Tibial nerve (tissue), 4 donors: ENCODE results near the gene CHRNA9. TPM values are rescaled to one million over a fixed set of nuclear protein-coding genes. Genes with fewer than 3 reads are reported as not detected.

ENCODE experiments used
- DNase-seq, 2 donors: peaks; one replicate each; pipeline ENCODE4 v3.0.0-alpha.2; 2019; ENCODE audit warnings: low spot score in 2 of 2
- H3K27ac ChIP-seq, 4 donors: fragments of 200-600 bp; sonication (generic) in 3 of 4; one replicate each; pipeline ENCODE4 v1.5.1; 2017 to 2019; ENCODE audit warnings: mild to moderate bottlenecking in 1 of 4
- H3K27me3 ChIP-seq, 2 donors: fragments of 200-600 bp; sonication (generic) in 1 of 2; one replicate each; pipeline versions ENCODE4 v1.5.1 to v1.6.0; 2017 to 2019
- H3K36me3 ChIP-seq, 3 donors: fragments of 200-600 bp; sonication (generic); one replicate each; pipeline ENCODE4 v1.5.1; 2018 to 2019
- H3K4me1 ChIP-seq, 4 donors: fragments of 200-600 bp; sonication (generic) in 3 of 4; one replicate each; pipeline ENCODE4 v1.5.1; 2017 to 2019
- H3K4me3 ChIP-seq, 4 donors: fragments of 200-600 bp; sonication (generic) in 3 of 4; one replicate each; pipeline ENCODE4 v1.5.1; 2017 to 2019; ENCODE audit warnings: mild to moderate bottlenecking in 1 of 4, moderate library complexity in 1 of 4
- H3K9me3 ChIP-seq, 4 donors: fragments of 200-600 bp; sonication (generic) in 3 of 4; one replicate each; pipeline ENCODE4 v1.5.1; 2017 to 2019
- CTCF ChIP-seq, 5 experiments: fragments of 200-600 bp in 3 of 5; fragments of 450-650 bp in 2 of 5; sonication (generic) in 3 of 5; IDR thresholded peaks; one replicate each; pipeline ENCODE4 v1.5.1; 2016 to 2019; ENCODE audit warnings: antibody characterized with exemption in 5 of 5, mild to moderate bottlenecking in 3 of 5, moderate library complexity in 2 of 5
- EP300 ChIP-seq, 2 donors: sonication (generic); formaldehyde crosslinking; IDR thresholded peaks; one replicate each; pipeline ENCODE4 v1.6.1; 2017; ENCODE audit warnings: antibody characterized with exemption in 2 of 2, mild to moderate bottlenecking in 1 of 2
- POLR2A ChIP-seq, 2 donors: fragments of 450-650 bp; IDR thresholded peaks; one replicate each; pipeline ENCODE4 v1.6.1; 2017; ENCODE audit warnings: antibody characterized with exemption in 2 of 2, mild to moderate bottlenecking in 2 of 2, moderate library complexity in 2 of 2
- WGBS, 2 donors: methylation state at CpG; one replicate each; pipeline ENCODE4 v1.1.5; 2018; 5-methylcytosine and 5-hydroxymethylcytosine counted together
- total RNA-seq, 4 donors: library from RNA; depleted of rRNA; stranded (reverse); fragments of >200 nt; gene quantifications; one replicate each; pipeline ENCODE4 v1.1.0, GENCODE V29; 2016

CHRNA9 gene
- total RNA-seq, 4 donors from 2014 or later, result not detected

GRCh38 chr4:40327340-40327739 lies 7.8 kb upstream of the CHRNA9 start:
- no peaks in the 10 kb centered on the region for H3K4me1 ChIP-seq
- no peaks in the 10 kb centered on the region for H3K9me3 ChIP-seq
- no peak for DNase-seq
- WGBS, 2 donors, result 50 to 60% methylated on average over 4 of the region's 4 CpGs
- no peak for TF ChIP-seq EP300 (IDR thresholded peaks at IDR 0.05)
- no peak for TF ChIP-seq POLR2A (IDR thresholded peaks at IDR 0.05)
- no peak for TF ChIP-seq CTCF (IDR thresholded peaks at IDR 0.05)
- H3K27ac ChIP-seq, result no peak overlapping the region
- H3K27me3 ChIP-seq, result no peaks in the 10 kb centered on the region
- H3K4me3 ChIP-seq, result no peak overlapping the region
- no peaks in the 10 kb centered on the region for H3K36me3 ChIP-seq

DNA sequence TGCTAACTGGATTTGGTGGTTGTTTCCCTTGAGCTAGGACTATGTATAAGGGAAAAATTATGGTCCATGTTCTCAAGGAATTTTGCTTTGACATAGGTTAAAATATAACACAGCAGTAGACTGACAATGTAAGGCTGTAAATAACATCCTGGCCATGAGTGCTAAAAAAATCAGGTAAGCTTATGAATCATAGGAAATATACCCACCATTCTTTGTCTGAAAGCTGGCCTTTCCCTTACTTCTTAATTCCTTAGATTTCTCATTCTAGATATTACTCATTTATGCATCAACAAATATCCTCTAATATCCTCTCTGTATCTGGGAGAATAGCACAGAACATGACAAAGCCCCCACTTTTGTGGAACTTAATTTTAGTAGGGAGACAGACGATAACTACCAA lies 6.8 kb upstream of the CHRNA9 start:
- Histone ChIP-seq H3K4me3 (no peak overlapping the region), H3K36me3 (no peaks in the 10 kb centered on the region), H3K9me3 (no peaks in the 10 kb centered on the region), H3K27ac (no peak overlapping the region), H3K27me3 (no peaks in the 10 kb centered on the region), H3K4me1 (no peaks in the 10 kb centered on the region)
- WGBS, 2 donors, result 77 to 85% methylated on average over 1 of the region's 1 CpG
- DNase-seq, result no peak
- no peak for TF ChIP-seq CTCF (IDR thresholded peaks at IDR 0.05)
- TF ChIP-seq POLR2A (IDR thresholded peaks at IDR 0.05), result no peak
- no peak for TF ChIP-seq EP300 (IDR thresholded peaks at IDR 0.05)

GRCh38 chr4:40329805-40330204 lies 5.3 kb upstream of the CHRNA9 start:
- H3K9me3 ChIP-seq, result no peaks in the 10 kb centered on the region
- no peaks in the 10 kb centered on the region for H3K36me3 ChIP-seq
- no peaks in the 10 kb centered on the region for H3K27me3 ChIP-seq
- TF ChIP-seq CTCF (IDR thresholded peaks at IDR 0.05) (no peak), POLR2A (IDR thresholded peaks at IDR 0.05) (no peak), EP300 (IDR thresholded peaks at IDR 0.05) (no peak)
- no peak overlapping the region for H3K4me3 ChIP-seq
- H3K4me1 ChIP-seq, result no peaks in the 10 kb centered on the region
- no peak for DNase-seq
- WGBS, 2 donors, result 79 to 81% methylated on average over 7 of the region's 7 CpGs
- H3K27ac ChIP-seq, result no peak overlapping the region

DNA sequence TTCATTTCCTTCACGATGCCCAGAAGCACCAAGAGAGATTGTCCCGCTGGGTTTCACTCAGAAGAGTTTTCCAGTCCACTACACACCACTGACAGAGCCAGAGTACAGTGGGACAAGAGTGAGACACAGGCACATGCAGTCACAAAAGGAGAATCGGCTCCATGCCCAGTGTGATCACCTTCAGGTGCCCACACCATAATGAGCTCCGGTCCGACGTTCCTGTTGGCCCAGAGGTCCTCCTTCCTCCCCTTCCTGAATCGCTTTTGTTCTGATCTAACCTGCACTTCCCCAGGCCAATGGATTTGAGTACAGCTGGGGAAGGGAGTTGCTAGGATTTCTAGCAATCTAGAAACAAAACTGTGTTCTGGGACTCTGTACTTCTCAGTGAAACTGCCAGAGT lies 4.6 kb upstream of the CHRNA9 start:
- Histone ChIP-seq H3K4me3 (no peak overlapping the region), H3K27ac (no peak overlapping the region), H3K36me3 (no peaks in the 10 kb centered on the region), H3K9me3 (no peaks in the 10 kb centered on the region), H3K4me1 (no peaks in the 10 kb centered on the region), H3K27me3 (peaks cover 0 to 3% of the 10 kb centered on the region in 2 donors)
- no peak for TF ChIP-seq EP300 (IDR thresholded peaks at IDR 0.05)
- no peak for TF ChIP-seq CTCF (IDR thresholded peaks at IDR 0.05)
- no peak for TF ChIP-seq POLR2A (IDR thresholded peaks at IDR 0.05)
- DNase-seq, result no peak
- 76 to 79% methylated on average over 7 of the region's 7 CpGs for WGBS, 2 donors

GRCh38 chr4:40331101-40331745 lies 3.9 kb upstream of the CHRNA9 start:
- no peak for DNase-seq
- Histone ChIP-seq H3K4me3 (no peak overlapping the region), H3K27me3 (peaks cover 0 to 3% of the 10 kb centered on the region in 2 donors), H3K9me3 (no peaks in the 10 kb centered on the region), H3K4me1 (no peaks in the 10 kb centered on the region), H3K36me3 (no peaks in the 10 kb centered on the region), H3K27ac (no peak overlapping the region)
- 63 to 76% methylated on average over 8 of the region's 8 CpGs for WGBS, 2 donors
- TF ChIP-seq CTCF (IDR thresholded peaks at IDR 0.05) (no peak), POLR2A (IDR thresholded peaks at IDR 0.05) (no peak), EP300 (IDR thresholded peaks at IDR 0.05) (no peak)
